ENCODE measurements around the gene EIF1AD. TPM values are rescaled to one million over a fixed set of nuclear protein-coding genes. Genes with fewer than 3 reads are reported as not detected.

EIF1AD gene
- total RNA-seq, 4 donors from 2014 or later, result 25.3 to 39.4 (median 28.3) TPM

GRCh38 chr11:65964906-65965305 is 37.1 kb downstream of the EIF1AD start:
- H3K27me3 ChIP-seq, result no peaks in the 10 kb centered on the region
- no peaks in the 10 kb centered on the region for H3K9me3 ChIP-seq
- intact Hi-C loops (cut with DNase I), result loop anchor here (5.0 kb wide), 2 partner anchors 48 to 83 kb away; partner anchors contain the start of genes C11orf68 and DRAP1
- no peak for DNase-seq
- peaks cover 54 to 56% of the 10 kb centered on the region in 2 donors for H3K36me3 ChIP-seq
- WGBS, 2 donors, result 70 to 87% methylated on average over 4 to 10 of the region's 10 CpGs
- no peak overlapping the region for H3K4me3 ChIP-seq (replicated peaks in 1 of 3)
- no peak overlapping the region for H3K27ac ChIP-seq
- H3K4me1 ChIP-seq, result peaks cover 24 to 30% of the 10 kb centered on the region in 2 donors
- TF ChIP-seq POLR2A (IDR thresholded peaks at IDR 0.05), result no peak
- TF ChIP-seq, protein P1, sequence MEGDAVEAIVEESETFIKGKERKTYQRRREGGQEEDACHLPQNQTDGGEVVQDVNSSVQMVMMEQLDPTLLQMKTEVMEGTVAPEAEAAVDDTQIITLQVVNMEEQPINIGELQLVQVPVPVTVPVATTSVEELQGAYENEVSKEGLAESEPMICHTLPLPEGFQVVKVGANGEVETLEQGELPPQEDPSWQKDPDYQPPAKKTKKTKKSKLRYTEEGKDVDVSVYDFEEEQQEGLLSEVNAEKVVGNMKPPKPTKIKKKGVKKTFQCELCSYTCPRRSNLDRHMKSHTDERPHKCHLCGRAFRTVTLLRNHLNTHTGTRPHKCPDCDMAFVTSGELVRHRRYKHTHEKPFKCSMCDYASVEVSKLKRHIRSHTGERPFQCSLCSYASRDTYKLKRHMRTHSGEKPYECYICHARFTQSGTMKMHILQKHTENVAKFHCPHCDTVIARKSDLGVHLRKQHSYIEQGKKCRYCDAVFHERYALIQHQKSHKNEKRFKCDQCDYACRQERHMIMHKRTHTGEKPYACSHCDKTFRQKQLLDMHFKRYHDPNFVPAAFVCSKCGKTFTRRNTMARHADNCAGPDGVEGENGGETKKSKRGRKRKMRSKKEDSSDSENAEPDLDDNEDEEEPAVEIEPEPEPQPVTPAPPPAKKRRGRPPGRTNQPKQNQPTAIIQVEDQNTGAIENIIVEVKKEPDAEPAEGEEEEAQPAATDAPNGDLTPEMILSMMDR (IDR thresholded peaks at IDR 0.05), result no peak

- Histone ChIP-seq H3K4me1 (peaks cover 24 to 40% of the 10 kb centered on the region in 2 donors), H3K27me3 (no peaks in the 10 kb centered on the region), H3K36me3 (peaks cover 29 to 31% of the 10 kb centered on the region in 2 donors), H3K9me3 (no peaks in the 10 kb centered on the region), H3K27ac (peak overlapping the region in 2 of 3 donors; percentile 77 to 88), H3K4me3 (replicated peaks in 1 of 3) (peak overlapping the region; percentile 93 to 96 (median 95))
- intact Hi-C loops (cut with DNase I), result loop anchor here (5.0 kb wide), 1 partner anchor 45 kb away; the partner anchor contains the start of genes C11orf68 and DRAP1
- no peak for TF ChIP-seq POLR2A (IDR thresholded peaks at IDR 0.05)
- TF ChIP-seq, protein P1 (IDR thresholded peaks at IDR 0.05), result no peak
- 5 to 7% methylated on average over 12 to 13 of the region's 13 CpGs for WGBS, 2 donors
- no peak for DNase-seq
These were observed 39.8 kb downstream of the EIF1AD start for GRCh38 chr11:65962141-65962564.

DNA sequence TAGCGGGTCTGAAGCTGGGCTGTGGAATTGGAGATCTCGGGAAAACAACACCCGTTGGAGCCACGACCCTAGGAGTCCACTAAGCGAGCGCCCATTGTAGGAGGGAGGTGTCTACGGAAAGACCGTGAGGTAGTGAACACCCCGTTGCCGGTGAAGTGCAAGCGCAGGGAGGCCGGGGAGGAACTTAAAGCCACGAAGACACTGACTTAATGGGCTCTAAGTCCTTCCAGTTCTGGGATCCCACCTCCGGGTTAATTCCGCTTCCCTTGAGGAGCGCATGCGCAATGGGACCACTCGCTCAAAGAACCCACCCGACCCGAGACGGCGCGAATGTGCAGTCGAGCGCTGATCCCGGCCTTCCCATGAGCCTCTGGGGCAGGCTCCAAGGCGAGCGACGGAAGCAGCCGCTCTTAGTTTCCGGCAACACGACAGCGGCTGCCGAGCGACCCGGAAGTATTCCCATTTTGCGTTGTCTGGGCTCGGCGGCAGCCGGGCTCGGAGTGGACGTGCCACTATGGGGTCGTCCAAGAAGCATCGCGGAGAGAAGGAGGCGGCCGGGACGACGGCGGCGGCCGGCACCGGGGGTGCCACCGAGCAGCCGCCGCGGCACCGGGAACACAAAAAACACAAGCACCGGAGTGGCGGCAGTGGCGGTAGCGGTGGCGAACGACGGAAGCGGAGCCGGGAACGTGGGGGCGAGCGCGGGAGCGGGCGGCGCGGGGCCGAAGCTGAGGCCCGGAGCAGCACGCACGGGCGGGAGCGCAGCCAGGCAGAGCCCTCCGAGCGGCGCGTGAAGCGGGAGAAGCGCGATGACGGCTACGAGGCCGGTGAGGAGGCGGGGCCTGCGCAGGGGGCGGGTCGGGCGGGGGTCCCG is 40.5 kb downstream of the EIF1AD start, which contains the start of gene SART1:
TSS of gene SART1 (plus strand) at position 468 of the 874 bp plus-strand sequence. CDS start at position 515, 47 bp downstream.
- no peaks in the 10 kb centered on the region for H3K9me3 ChIP-seq
- H3K4me1 ChIP-seq, result peaks cover 24 to 46% of the 10 kb centered on the region in 2 donors
- peaks cover 23 to 24% of the 10 kb centered on the region in 2 donors for H3K36me3 ChIP-seq
- intact Hi-C loops (cut with DNase I), result loop anchor here (5.0 kb wide), 1 partner anchor 44 kb away; the partner anchor contains the start of genes C11orf68 and DRAP1
- 1% methylated on average over 22 to 87 of the region's 97 CpGs for WGBS, 2 donors
- peak in 1 of 2 donors; percentile 77 for TF ChIP-seq POLR2A (IDR thresholded peaks at IDR 0.05)
- TF ChIP-seq, protein P1 (IDR thresholded peaks at IDR 0.05), result peak in 1 of 6 experiments; percentile 38
- peak within 1 kb of the TSS; percentile 54 to 88 (median 77) for H3K27ac ChIP-seq
- no peaks in the 10 kb centered on the region for H3K27me3 ChIP-seq
- peak within 1 kb of the TSS; percentile 93 to 96 (median 95) for H3K4me3 ChIP-seq (replicated peaks in 1 of 3)
- DNase-seq, result peak; percentile 98

GRCh38 chr11:65960824-65961266 is 41.1 kb downstream of the EIF1AD start:
- intact Hi-C loops (cut with DNase I), result loop anchor here (5.0 kb wide), 1 partner anchor 44 kb away; the partner anchor contains the start of genes C11orf68 and DRAP1
- Histone ChIP-seq H3K4me3 (replicated peaks in 1 of 3) (peak overlapping the region in 2 of 3 donors; percentile 93 to 96), H3K9me3 (no peaks in the 10 kb centered on the region), H3K27me3 (no peaks in the 10 kb centered on the region), H3K4me1 (peaks cover 24 to 46% of the 10 kb centered on the region in 2 donors), H3K36me3 (peaks cover 16 to 18% of the 10 kb centered on the region in 2 donors), H3K27ac (peak overlapping the region; percentile 54 to 88 (median 77))
- TF ChIP-seq, protein P1 (IDR thresholded peaks at IDR 0.05), result no peak
- no peak for TF ChIP-seq POLR2A (IDR thresholded peaks at IDR 0.05)
- 52 to 56% methylated on average over 15 to 16 of the region's 16 CpGs for WGBS, 2 donors
- no peak for DNase-seq
